HPDE6-E6E7 (cell line): ENCODE results near the gene IFITM1.
"Not testable (repeated sequence)": the region's sequence is repeated elsewhere in the genome, so short reads cannot be mapped to it uniquely, and the experiment has no call there.

Source experiments
- DNase-seq: peaks from one replicate; pipeline ENCODE4 v3.0.0; 2011; ENCODE audit warnings: missing footprints; ENCODE audit errors: extremely low spot score

IFITM1 gene

DNA sequence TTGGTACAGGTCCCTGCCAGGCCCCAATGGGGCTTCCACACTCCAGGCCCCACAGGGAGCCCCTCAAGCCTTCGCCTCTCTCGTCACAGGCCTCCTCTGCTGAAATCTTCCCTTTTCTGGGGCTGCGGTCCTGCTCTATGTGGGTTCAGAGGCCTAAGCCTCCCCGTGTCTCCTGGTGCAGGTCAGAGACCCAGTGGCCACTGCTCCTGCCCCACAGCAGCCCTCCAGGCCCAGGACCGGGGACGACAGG lies 12.7 kb downstream of the IFITM1 start:
- no peak for DNase-seq

DNA sequence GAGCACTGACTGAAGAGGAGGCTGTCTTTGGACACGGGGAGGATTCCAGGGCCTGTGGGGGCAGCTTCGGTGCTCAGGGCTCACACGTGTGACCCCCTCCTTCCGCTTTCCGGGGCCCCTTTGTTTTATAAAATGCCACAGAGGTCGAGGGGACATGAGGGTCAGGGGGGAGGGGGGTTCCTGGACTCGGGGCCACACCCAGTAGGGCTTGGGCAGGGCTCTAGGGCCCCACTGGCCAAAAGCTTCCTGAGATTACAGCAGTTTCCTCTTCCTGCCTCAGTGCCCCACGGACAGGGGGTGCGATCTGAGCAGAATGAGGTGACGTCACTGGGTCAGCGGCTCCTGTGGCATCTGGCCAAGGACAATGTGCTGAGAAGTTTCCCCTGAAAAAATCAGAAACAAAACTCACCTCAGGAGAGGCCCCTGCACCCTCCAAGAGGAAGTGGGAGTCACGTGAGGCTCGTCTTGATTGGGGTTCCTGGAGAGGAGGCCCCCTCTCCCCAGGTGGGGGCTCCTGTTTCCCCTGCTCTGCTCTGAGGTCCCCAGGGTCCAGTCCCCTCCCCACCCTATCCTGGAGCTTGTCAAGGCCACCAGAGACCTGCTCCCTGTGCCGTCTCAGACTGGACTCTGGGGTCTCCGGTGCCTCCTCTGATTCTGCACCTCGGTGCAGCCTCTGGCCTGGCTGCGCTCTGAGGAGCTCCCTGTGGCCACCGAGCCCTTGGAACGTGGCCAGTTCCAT lies 13.2 kb downstream of the IFITM1 start:
- DNase-seq = no peak

DNA sequence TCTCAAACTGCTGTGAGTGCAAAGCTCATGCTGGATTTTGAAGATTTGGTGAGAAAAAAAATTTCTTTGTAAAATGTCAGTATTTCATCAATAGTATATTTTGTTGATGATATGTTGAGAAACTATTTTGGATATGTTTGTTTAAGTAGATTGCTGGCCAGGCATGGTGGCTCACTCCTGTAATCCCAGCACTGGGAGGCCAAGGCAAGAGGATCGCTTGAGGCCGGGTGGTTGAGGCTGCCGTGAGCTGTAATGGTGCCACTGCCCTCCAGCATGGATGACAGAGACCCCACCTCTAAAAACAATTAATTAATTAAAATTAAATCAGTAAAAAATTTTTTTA lies 13.7 kb downstream of the IFITM1 start:
- DNase-seq = no peak

DNA sequence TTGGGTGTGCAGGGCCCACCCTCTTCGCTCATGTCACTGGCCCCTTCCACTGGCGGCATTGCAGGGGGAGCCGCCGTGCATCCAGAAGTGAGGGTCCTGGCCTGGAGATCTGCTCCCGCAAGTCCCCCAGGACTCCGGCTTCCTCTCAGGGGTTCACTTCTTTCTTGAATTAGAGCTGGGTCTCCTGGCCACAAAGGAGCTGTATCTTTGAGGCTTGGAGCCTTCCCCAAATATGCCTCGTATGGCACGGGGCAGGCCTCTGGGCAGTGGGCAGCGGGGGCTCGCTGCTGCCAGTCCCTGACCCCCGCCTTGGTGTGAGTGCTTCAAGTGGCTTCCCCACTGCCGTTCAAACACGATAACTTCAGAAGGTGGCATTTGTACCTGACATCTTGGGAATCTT lies 14.2 kb downstream of the IFITM1 start:
- no peak for DNase-seq

- not testable (repeated sequence) for DNase-seq
Measured at GRCh38 chr11:328516-329100, 14.8 kb downstream of the IFITM1 start.

DNA sequence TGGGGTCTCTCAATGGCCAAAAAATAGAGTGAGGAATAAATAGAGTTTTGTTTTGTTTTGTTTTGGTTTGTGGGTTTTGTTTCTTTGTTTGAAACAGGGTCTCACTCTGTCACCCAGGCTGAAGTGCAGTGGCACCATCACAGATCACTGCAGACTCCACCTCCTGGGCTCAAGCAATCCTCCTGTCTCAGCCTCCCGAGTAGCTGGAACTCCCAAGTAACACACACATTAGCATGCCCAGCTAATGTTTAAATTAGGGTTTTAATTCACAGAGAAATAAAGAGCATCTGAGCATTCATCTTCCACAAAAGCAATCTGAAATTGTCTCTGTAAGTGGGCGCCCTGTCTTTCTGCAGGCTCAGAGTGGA lies 16.0 kb downstream of the IFITM1 start:
- no peak for DNase-seq

- DNase-seq = no peak
Measured at GRCh38 chr11:330307-330693, 16.5 kb downstream of the IFITM1 start.

GRCh38 chr11:330694-331357 lies 17.0 kb downstream of the IFITM1 start:
- no peak for DNase-seq

DNA sequence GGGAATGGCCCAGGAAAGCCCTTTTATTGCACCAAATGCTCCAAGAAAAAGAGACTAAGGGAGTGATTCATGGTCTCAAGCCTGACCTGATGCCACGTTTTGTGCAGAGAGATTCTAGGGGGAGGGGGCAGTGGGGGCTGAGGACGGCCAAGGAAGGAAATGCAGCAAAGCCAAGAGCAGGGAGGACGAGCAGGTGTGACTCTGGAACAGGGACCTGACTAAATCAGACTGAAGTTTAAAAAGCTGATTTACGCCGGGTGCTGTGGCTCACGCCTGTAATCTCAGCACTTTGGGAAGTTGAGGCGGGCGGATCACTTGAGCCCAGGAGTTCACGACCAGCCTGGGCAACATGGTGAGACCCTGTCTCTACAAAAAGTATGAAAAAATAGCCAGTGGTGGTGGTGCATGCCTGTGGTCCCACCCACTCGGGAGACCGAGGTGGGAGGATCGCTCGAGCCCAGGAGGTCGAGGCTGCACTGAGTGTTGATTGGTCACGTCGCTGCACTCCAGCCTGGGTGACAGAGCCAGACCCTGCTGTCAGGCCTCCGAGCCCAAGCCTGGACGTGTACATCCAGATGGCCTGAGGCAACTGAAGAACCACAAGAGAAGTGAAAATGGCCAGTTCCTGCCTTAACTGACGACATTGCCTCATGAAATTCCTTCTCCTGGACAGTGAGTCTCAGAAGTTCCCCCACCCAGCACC lies 17.7 kb downstream of the IFITM1 start:
- no peak for DNase-seq

DNA sequence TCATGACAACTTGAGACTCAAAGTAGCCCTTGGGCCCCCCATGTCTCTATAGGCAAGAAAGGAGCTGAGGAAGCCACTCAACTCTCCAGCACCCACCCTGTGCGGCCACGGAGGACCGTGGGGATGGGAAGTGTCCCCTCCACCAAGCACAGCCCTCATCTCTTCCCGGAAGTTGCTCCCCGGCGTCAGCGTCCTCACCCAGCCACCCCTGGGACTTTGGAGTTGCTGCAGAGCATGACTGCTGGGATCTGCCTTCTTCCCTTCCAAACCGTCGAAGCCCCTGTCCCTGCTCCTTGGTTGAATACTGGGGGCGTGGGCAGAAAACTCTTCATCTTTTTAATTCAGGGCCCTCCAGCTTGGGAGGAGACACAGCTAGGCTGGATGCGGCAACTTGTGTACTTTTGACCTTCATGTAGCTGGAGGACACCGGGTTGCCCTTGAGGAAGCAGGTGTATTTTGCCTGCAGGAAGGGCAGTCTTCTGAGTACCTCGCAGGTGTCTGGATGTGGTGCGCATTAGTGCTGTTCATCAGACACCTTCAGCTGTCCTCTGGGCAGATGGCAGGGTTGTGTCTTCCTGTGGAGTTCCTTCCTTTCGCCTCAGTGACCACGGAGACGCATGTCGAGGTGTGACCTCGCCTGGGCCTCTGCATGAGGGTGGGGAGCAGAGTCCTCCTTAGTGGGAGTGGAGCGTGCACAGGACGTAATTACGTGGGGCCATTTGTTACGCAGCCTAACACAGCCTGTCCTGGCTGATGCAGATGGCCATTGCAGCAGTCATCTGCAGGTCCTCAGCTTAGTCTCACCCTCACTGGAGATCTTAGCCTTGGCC lies 19.0 kb downstream of the IFITM1 start:
- DNase-seq = no peak

DNA sequence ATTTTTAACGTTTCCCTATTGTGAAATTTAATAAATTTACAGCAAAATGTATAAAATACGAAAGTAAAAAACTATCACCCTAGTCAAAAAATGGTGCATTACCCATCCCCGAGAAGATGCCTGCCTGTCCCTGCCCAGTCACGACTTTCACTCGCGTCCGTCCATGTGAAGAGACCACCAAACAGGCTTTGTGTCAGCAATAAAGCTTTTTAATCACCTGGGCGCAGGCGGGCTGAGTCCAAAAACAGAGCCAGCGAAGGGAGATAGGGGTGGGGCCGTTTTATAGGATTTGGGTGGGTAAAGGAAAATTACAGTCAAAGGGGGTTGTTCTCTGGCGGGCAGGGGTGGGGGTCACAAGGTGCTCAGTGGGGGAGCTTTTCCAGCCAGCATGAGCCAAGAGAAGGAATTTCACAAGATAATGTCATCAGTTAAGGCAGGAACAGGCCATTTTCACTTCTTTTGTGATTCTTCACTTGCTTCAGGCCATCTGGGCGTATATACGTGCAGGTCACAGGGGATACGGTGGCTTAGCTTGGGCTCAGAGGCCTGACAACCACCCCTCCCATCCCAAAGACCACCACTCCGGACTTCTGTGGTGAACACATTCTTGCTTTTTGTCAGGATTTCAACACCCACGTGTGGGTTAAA lies 19.9 kb downstream of the IFITM1 start:
- DNase-seq = not testable (repeated sequence)

DNA sequence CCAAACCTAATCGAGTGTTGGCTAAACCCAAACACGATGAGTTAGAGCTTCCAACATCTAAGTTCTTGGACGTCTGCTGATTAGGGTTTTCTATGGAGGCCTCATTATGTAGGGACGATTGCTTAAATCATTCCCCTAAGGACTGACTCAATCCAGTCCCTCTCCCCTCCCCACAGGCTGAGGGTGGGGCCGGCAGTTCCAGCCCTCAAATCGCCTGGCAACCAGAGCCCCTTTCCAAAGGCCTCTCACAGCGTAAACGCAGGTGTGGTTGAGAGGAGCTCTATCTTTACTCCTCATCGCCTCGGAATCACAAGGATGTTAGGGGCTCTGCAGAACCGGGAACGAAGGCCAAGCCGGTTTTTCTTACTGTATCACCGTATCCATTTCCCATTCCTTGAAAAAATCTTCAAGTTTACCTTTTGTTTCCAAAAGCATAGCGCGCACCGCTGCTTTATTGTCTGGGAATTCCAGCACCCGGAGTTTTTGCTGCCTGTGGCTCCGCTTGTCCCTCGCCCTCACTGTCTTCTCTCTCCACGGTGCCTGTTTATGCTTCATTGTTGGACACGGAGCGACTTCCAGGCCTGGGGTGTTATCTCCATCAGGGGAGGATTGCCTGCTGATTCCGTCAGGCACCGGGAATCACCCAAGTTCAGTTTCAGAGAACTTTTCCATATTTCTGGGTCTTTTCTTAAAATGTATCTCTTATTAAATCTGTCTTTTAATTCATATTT lies 20.6 kb downstream of the IFITM1 start:
- no peak for DNase-seq

DNA sequence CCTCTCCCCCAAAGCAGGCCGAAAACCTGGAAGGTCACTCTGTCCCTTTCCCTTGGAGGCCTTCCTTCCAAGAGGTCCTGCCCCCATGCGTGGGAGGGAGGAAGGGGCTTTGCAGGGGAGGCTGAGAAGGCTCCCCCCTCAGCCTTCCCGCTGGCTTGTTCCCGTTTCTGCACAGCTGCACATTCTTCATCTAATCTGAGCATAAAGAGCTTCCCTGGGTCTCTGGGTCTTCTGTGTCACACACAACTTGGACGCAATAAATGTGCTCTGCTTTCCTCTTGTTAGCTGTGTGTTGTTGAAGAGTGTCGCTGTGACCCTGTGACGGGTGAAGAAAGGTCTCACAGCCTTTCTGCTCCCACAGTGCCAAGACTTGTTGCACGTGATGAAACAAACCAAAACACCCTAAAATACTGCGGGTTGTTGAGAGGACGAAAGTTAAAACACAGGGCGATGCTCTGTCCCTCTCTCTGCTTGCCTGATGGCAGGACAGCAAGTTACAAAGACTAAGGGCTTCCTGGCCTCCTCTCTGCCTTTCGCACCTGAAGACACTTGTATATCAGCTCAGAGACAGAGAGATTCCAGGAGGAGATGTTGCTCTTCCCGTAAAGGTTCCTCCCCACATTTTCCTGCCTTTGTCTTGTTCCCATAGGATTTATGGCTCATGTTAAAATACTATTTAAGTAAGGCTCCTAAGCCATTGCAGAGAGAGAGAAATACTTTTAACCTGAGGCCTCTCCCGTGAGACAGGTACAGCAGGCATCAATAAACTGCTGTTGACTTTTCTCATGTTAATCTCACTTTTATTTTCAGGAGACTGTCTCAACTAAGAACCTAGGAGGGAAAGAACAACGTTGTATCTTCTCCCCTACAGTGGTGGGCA lies 22.2 kb downstream of the IFITM1 start:
- no peak for DNase-seq

GRCh38 chr11:336659-337198 lies 22.9 kb downstream of the IFITM1 start:
- no peak for DNase-seq

DNA sequence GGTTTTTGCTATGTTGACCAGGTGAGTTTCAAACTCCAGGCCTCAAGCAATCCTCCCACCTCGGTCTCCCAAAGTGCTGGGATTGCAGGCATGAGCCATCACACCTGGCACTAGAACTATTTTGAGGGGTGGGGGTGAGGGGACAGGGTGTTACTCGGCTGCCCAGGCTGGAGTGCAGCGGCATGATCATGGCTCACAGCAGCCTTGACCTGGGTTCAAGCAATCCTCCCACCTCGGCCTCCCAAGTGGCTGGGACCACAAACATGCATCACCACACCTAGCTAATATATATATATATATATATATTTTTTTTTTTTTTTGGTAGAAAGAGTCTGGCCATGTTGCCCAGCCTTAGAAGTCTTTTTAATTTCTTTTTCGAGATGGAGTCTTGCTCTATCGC lies 23.9 kb downstream of the IFITM1 start:
- no peak for DNase-seq

GRCh38 chr11:339963-340362 lies 26.1 kb downstream of the IFITM1 start:
- no peak for DNase-seq

- no peak for DNase-seq
Measured at GRCh38 chr11:340539-341512, 27.0 kb downstream of the IFITM1 start.

DNA sequence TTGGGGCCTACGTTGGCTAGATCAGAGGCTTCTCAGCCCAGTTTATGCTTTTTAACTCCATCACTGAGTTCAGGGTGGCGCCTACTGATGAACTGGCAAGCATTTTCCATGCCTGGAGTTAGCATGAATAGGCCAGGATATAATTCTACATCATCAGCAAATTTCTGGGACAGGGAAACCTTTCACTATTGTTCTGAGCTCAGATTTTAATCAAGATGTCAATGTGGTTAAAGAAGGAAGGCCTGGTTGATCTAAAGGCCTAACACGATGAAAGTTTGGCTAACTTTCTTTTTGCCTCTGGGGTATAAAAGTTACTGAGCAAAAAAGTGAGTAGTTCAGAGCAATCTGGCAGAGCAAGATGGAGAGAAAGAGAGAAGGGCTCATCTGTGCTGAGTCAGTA lies 28.5 kb downstream of the IFITM1 start:
- no peak for DNase-seq
